ENCODE measurements around the gene DLGAP1.
A peak's percentile ranks its signal among the peaks of the same experiment; 100 is the strongest.

DLGAP1 gene

DNA sequence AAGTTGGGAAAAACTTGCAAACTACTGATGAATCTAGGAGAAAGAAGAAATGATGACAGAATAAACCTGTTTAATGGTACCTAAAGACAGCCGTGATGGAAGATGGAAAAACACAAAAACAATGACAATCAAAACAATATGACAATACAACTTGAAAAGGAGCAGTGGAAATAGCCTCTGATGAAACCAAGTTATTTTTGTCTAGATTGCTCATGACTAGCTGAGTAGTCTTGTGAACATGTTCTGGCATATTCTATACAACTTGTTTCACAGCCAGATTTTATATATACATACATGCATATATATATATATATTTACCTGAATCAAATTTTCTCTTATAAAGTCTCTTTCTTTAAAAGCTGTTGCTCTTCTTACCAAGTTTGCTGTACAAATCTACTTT lies 566.0 kb downstream of the DLGAP1 start:
- no peak overlapping the region for H3K9ac ChIP-seq (ENCODE audit: low read length)
- no peak overlapping the region for H3K4me2 ChIP-seq (ENCODE audit: low read length)
- H3K4me1 ChIP-seq (ENCODE audit: insufficient read depth, low read length, severe bottlenecking), result peaks cover 34% of the 10 kb centered on the region
- no peak overlapping the region for H2AFZ ChIP-seq (ENCODE audit: low read length)
- no peaks in the 10 kb centered on the region for H4K20me1 ChIP-seq (ENCODE audit: insufficient read depth, low read length)
- no peak overlapping the region for H3K4me3 ChIP-seq (ENCODE audit: low read depth, low read length, poor library complexity, severe bottlenecking)
- no peaks in the 10 kb centered on the region for H3F3A ChIP-seq (ENCODE audit: insufficient read depth, low read length)
- TF ChIP-seq CTCF (IDR thresholded peaks at IDR 0.05; ENCODE audit: low read length) (no peak), EZH2 (IDR thresholded peaks at IDR 0.05; ENCODE audit: borderline replicate concordance, low read length) (no peak)
- no peak overlapping the region for H3K27ac ChIP-seq (ENCODE audit: low read depth, low read length, poor library complexity, severe bottlenecking)
- no peaks in the 10 kb centered on the region for H3K9me3 ChIP-seq (ENCODE audit: low read length)
- no peaks in the 10 kb centered on the region for H3K27me3 ChIP-seq (ENCODE audit: insufficient read depth, low read length)
- H3K79me2 ChIP-seq (ENCODE audit: insufficient read depth, low read length), result no peaks in the 10 kb centered on the region
- no peaks in the 10 kb centered on the region for H3K36me3 ChIP-seq (ENCODE audit: insufficient read depth, low read length)
- no peaks in the 10 kb centered on the region for H3K9me2 ChIP-seq (ENCODE audit: low read depth, low read length)

DNA sequence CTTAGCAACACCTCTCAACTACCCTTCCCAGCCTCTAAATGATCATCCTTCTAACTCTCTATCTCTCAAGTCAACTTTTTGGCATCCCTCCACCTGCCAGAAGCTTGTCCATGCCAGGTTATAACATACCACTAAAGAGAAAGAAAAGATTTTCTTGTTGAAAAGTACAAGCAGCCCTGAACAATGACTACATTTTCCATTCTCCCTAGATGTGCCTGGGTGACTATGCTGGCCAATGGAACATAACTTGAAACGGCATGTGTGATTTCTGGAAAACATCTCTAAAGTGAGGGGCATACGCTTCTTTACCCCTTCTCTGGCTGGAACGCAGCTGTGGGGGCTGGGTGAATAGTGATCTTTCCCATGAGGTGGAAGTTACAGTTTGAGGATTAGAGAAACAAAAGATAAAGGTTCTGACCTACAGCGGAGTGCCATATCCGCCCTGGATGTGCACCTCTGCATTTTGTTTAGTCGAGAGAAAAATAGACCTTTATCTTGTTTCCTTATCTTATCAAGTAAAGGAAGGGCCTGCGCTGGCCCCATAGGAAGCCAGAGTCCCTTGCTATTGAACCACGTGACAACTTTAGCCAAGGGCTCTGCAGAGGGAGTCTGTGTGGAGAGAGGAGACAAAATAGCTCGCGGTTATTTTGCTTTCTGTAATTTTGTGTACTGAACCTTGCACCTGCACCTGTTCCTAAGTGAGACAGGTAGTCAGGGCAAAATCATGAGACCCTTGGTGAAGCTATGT lies 568.4 kb downstream of the DLGAP1 start:
- Histone ChIP-seq H3K36me3 (ENCODE audit: insufficient read depth, low read length) (no peaks in the 10 kb centered on the region), H3K27ac (ENCODE audit: low read depth, low read length, poor library complexity, severe bottlenecking) (peak overlapping the region; percentile 66), H3K79me2 (ENCODE audit: insufficient read depth, low read length) (no peaks in the 10 kb centered on the region), H3K4me2 (ENCODE audit: low read length) (peak overlapping the region; percentile 32; the same call in 1 of the 2 replicates), H3K27me3 (ENCODE audit: insufficient read depth, low read length) (no peaks in the 10 kb centered on the region), H3K4me3 (ENCODE audit: low read depth, low read length, poor library complexity, severe bottlenecking) (no peak overlapping the region), H3K9ac (ENCODE audit: low read length) (no peak overlapping the region; the same call in 1 of the 2 replicates), H3F3A (ENCODE audit: insufficient read depth, low read length) (no peaks in the 10 kb centered on the region), H3K9me3 (ENCODE audit: low read length) (no peaks in the 10 kb centered on the region), H2AFZ (ENCODE audit: low read length) (no peak overlapping the region), H4K20me1 (ENCODE audit: insufficient read depth, low read length) (no peaks in the 10 kb centered on the region), H3K4me1 (ENCODE audit: insufficient read depth, low read length, severe bottlenecking) (peaks cover 31% of the 10 kb centered on the region), H3K9me2 (ENCODE audit: low read depth, low read length) (no peaks in the 10 kb centered on the region)
- no peak for TF ChIP-seq EZH2 (IDR thresholded peaks at IDR 0.05; ENCODE audit: borderline replicate concordance, low read length)
- no peak for TF ChIP-seq CTCF (IDR thresholded peaks at IDR 0.05; ENCODE audit: low read length)

- no peaks in the 10 kb centered on the region for H3K36me3 ChIP-seq (ENCODE audit: insufficient read depth, low read length)
- H3K27ac ChIP-seq (ENCODE audit: low read depth, low read length, poor library complexity, severe bottlenecking), result no peak overlapping the region
- H3K27me3 ChIP-seq (ENCODE audit: insufficient read depth, low read length), result no peaks in the 10 kb centered on the region
- no peak overlapping the region for H3K4me3 ChIP-seq (ENCODE audit: low read depth, low read length, poor library complexity, severe bottlenecking)
- H3F3A ChIP-seq (ENCODE audit: insufficient read depth, low read length), result no peaks in the 10 kb centered on the region
- no peak overlapping the region for H3K9ac ChIP-seq (ENCODE audit: low read length)
- no peaks in the 10 kb centered on the region for H3K79me2 ChIP-seq (ENCODE audit: insufficient read depth, low read length)
- no peak overlapping the region for H2AFZ ChIP-seq (ENCODE audit: low read length)
- peak; percentile 50 for TF ChIP-seq CTCF (IDR thresholded peaks at IDR 0.05; ENCODE audit: low read length)
- TF ChIP-seq EZH2 (IDR thresholded peaks at IDR 0.05; ENCODE audit: borderline replicate concordance, low read length), result no peak
- H3K4me1 ChIP-seq (ENCODE audit: insufficient read depth, low read length, severe bottlenecking), result peaks cover 31% of the 10 kb centered on the region
- H4K20me1 ChIP-seq (ENCODE audit: insufficient read depth, low read length), result no peaks in the 10 kb centered on the region
- no peak overlapping the region for H3K4me2 ChIP-seq (ENCODE audit: low read length)
- no peaks in the 10 kb centered on the region for H3K9me2 ChIP-seq (ENCODE audit: low read depth, low read length)
- H3K9me3 ChIP-seq (ENCODE audit: low read length), result no peaks in the 10 kb centered on the region
These were observed 569.8 kb downstream of the DLGAP1 start for GRCh38 chr18:3885209-3885792.

Data from OCI-LY1 (cell line).